GF-D8 (cell line): ENCODE measurements around the gene METTL3.
"Not testable (repeated sequence)": the region's sequence is repeated elsewhere in the genome, so short reads cannot be mapped to it uniquely, and the experiment has no call there.

ENCODE experiments used
- DNase-seq: peaks from one replicate; lab custom pipeline; 2025; lab: John Stamatoyannopoulos, UW

The METTL3 gene

GRCh38 chr14:21510735-21511657 lies at the start of gene METTL3:
Gene METTL3 (minus strand): TSS chr14:21511340. CDS start chr14:21511223, 117 bp downstream.
- peak; percentile 95 for DNase-seq

GRCh38 chr14:21558703-21559170 lies 47.6 kb upstream of the METTL3 start:
- DNase-seq = no peak

GRCh38 chr14:21557084-21557901 lies 46.2 kb upstream of the METTL3 start:
- DNase-seq = peak; percentile 34

GRCh38 chr14:21556378-21557083 lies 45.4 kb upstream of the METTL3 start:
- no peak for DNase-seq

- DNase-seq = no peak
These were observed 42.1 kb upstream of the METTL3 start for GRCh38 chr14:21553266-21553665.

- not testable (repeated sequence) for DNase-seq
These were observed 33.4 kb upstream of the METTL3 start for GRCh38 chr14:21544588-21544987.

GRCh38 chr14:21543963-21544362 lies 32.8 kb upstream of the METTL3 start:
- no peak for DNase-seq

- no peak for DNase-seq
These were observed 32.4 kb upstream of the METTL3 start for GRCh38 chr14:21543521-21543960.

GRCh38 chr14:21541413-21542074 lies 30.4 kb upstream of the METTL3 start:
- no peak for DNase-seq

- DNase-seq = no peak
These were observed 28.2 kb upstream of the METTL3 start for GRCh38 chr14:21539189-21539940.

GRCh38 chr14:21537090-21537424 lies 25.9 kb upstream of the METTL3 start:
- DNase-seq = no peak

GRCh38 chr14:21536418-21537089 lies 25.4 kb upstream of the METTL3 start:
- no peak for DNase-seq

GRCh38 chr14:21535545-21536417 lies 24.6 kb upstream of the METTL3 start:
- no peak for DNase-seq

GRCh38 chr14:21534576-21534975 lies 23.4 kb upstream of the METTL3 start:
- no peak for DNase-seq

GRCh38 chr14:21533294-21533693 lies 22.2 kb upstream of the METTL3 start:
- DNase-seq = no peak

- DNase-seq = no peak
These were observed 18.4 kb upstream of the METTL3 start for GRCh38 chr14:21529515-21529914.

GRCh38 chr14:21528381-21529348 lies 17.5 kb upstream of the METTL3 start:
- no peak for DNase-seq

GRCh38 chr14:21527318-21527679 lies 16.2 kb upstream of the METTL3 start:
- DNase-seq = no peak
